Caco-2 (cell line): ENCODE results near the gene ITPRIP. TPM values are rescaled to one million over a fixed set of nuclear protein-coding genes. Genes with fewer than 3 reads are reported as not detected.

Experiments used
- BruUV-seq: library from RNA; stranded (reverse); fragments of 400-500 nt; replicated peaks from 2 replicates; lab custom pipeline; 2021; lab: Mats Ljungman, UMichigan
- CTCF ChIA-PET: fragments of 300-600 bp; sonication (Branson Sonifier 250); formaldehyde crosslinking; loops from one replicate; lab custom pipeline; 2022; ENCODE audit warnings: antibody characterized with exemption; lab: Charles Lee
- POLR2A ChIA-PET: fragments of 300-600 bp; sonication (Branson Sonifier 250); formaldehyde crosslinking; loops from one replicate; lab custom pipeline; 2022; ENCODE audit warnings: antibody characterized with exemption; lab: Charles Lee
- DNase-seq, 2 experiments: peaks; one replicate each; pipeline versions ENCODE4 v3.0.0 to v3.0.0-alpha.2; 2020 to 2022
- H3K27me3 ChIP-seq: replicated peaks from 2 replicates; pipeline ENCODE4 v1.6.0; 2011; ENCODE audit warnings: low read length; ENCODE audit not compliant: control insufficient read depth, insufficient read depth
- H3K36me3 ChIP-seq: 2 replicates; pipeline ENCODE4 v1.5.1; 2011; ENCODE audit warnings: low read length; ENCODE audit not compliant: control insufficient read depth, insufficient read depth
- H3K4me1 ChIP-seq: fragments of 250-450 bp; sonication (Bioruptor Pico); 2 replicates; pipeline ENCODE4 v1.5.1; 2020; ENCODE audit warnings: mild to moderate bottlenecking
- H3K4me3 ChIP-seq: 2 replicates; pipeline ENCODE4 v1.5.1; 2011; ENCODE audit warnings: low read depth, mild to moderate bottlenecking, control low read depth, low read length
- H3K9me3 ChIP-seq: fragments of 250-450 bp; sonication (Bioruptor Pico); 2 replicates; pipeline ENCODE4 v1.5.1; 2020; ENCODE audit warnings: mild to moderate bottlenecking, moderate library complexity
- H3K27ac Mint-ChIP-seq: one replicate; pipeline ENCODE4 v1.8.0; 2022; ENCODE audit warnings: mixed read lengths; ENCODE audit not compliant: unreplicated experiment
- H3K27me3 Mint-ChIP-seq: one replicate; pipeline ENCODE4 v1.8.0; 2022; ENCODE audit warnings: mixed read lengths; ENCODE audit not compliant: insufficient read depth, unreplicated experiment
- H3K36me3 Mint-ChIP-seq: one replicate; pipeline ENCODE4 v1.8.0; 2022; ENCODE audit warnings: mild to moderate bottlenecking, mixed read lengths; ENCODE audit not compliant: insufficient read depth, unreplicated experiment
- H3K4me1 Mint-ChIP-seq: one replicate; pipeline ENCODE4 v1.8.0; 2022; ENCODE audit warnings: low read depth, mixed read lengths; ENCODE audit not compliant: unreplicated experiment
- H3K4me3 Mint-ChIP-seq: one replicate; pipeline ENCODE4 v1.8.0; 2022; ENCODE audit warnings: mild to moderate bottlenecking, moderate library complexity, mixed read lengths; ENCODE audit not compliant: unreplicated experiment
- H3K9me3 Mint-ChIP-seq: one replicate; pipeline ENCODE4 v1.8.0; 2022; ENCODE audit warnings: mixed read lengths; ENCODE audit not compliant: unreplicated experiment
- intact Hi-C: fragments of 100-400 bp; cut with micrococcal nuclease; formaldehyde crosslinking; loops from one replicate; pipeline ENCODE4 v1.10.0; 2022; ENCODE audit not compliant: unreplicated experiment
- total RNA-seq: library from RNA; stranded (reverse); gene quantifications from 2 replicates; pipeline ENCODE4 v1.2.3, GENCODE V29; 2022
- TF ChIP-seq, protein P1 (sequence below), 2 experiments: fragments of 200-600 bp in 1 of 2; IDR thresholded peaks; 1 replicate in 1 of 2; 2 replicates in 1 of 2; pipeline versions ENCODE4 v1.5.1 to v1.8.0; 2011 to 2022; ENCODE audit warnings: antibody characterized with exemption in 1 of 2, control low read depth in 1 of 2, inconsistent platforms in 1 of 2, low read depth in 1 of 2, low read length in 1 of 2, mild to moderate bottlenecking in 1 of 2, moderate library complexity in 1 of 2; ENCODE audit not compliant: insufficient read depth in 1 of 2, severe bottlenecking in 1 of 2, unreplicated experiment in 1 of 2

Gene ITPRIP
- total RNA-seq, 1 experiment from 2014 or later, result 3.1 TPM

DNA sequence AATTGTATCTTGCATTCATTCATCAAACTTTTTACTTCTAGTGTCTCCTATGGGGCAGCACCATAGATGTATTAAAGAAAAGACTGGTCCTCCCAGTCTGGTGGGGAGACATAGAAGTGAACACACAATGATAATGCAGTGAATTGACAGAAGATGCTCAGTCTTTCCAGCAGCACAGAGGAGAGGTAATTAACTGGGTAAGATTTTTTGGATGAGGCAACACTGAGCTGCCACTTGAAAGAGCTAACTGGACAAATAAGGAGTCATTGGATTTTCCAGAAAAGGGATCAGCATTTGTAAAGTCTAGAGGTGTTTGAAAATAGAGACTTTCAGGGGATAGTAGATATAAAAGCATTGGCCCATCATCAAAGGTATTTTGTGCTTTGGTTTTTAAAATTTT is 7.2 kb upstream of the ITPRIP start:
- Histone ChIP-seq H3K9me3 (no peaks in the 10 kb centered on the region), H3K27me3 (no peaks in the 10 kb centered on the region), H3K4me1 (peaks cover 7% of the 10 kb centered on the region), H3K36me3 (no peaks in the 10 kb centered on the region), H3K4me3 (no peak overlapping the region)
- H3K27ac Mint-ChIP-seq, result no peak overlapping the region
- intact Hi-C loops, result no loop called here
- no TSS peak for BruUV-seq
- no peaks in the 10 kb centered on the region for H3K36me3 Mint-ChIP-seq
- POLR2A ChIA-PET, result no interaction called here
- no peak for DNase-seq
- H3K27me3 Mint-ChIP-seq, result no peaks in the 10 kb centered on the region
- no peaks in the 10 kb centered on the region for H3K9me3 Mint-ChIP-seq
- CTCF ChIA-PET, result interaction anchor here (1.7 kb wide), 1 partner anchor 39 kb away, joined by 7 read pairs; no protein-coding TSS in a partner anchor
- H3K4me1 Mint-ChIP-seq, result peaks cover under 1% of the 10 kb centered on the region
- no peak overlapping the region for H3K4me3 Mint-ChIP-seq
- TF ChIP-seq, protein P1, sequence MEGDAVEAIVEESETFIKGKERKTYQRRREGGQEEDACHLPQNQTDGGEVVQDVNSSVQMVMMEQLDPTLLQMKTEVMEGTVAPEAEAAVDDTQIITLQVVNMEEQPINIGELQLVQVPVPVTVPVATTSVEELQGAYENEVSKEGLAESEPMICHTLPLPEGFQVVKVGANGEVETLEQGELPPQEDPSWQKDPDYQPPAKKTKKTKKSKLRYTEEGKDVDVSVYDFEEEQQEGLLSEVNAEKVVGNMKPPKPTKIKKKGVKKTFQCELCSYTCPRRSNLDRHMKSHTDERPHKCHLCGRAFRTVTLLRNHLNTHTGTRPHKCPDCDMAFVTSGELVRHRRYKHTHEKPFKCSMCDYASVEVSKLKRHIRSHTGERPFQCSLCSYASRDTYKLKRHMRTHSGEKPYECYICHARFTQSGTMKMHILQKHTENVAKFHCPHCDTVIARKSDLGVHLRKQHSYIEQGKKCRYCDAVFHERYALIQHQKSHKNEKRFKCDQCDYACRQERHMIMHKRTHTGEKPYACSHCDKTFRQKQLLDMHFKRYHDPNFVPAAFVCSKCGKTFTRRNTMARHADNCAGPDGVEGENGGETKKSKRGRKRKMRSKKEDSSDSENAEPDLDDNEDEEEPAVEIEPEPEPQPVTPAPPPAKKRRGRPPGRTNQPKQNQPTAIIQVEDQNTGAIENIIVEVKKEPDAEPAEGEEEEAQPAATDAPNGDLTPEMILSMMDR (IDR thresholded peaks at IDR 0.05; ENCODE audit: insufficient read depth in 1 of 2, low read depth in 1 of 2, low read length in 1 of 2, severe bottlenecking in 1 of 2, unreplicated experiment in 1 of 2), result no peak

DNA sequence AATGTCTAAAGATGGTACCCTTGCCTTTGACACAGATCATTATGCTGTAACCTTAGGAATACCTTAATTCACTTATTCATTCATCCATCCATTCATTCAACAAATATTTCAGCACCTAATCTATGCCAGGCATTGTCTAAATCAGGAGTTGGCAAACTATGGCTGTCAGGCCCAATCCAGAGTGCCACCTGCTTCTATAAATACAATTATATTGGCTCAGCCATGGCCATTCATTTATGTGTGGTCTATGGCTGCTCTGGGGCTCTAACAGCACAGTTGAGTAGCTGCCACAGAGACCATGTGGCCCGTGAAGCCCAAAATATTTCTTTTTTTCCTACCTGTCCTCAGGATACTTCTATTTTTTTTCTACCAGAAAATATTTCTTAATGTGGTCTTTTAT is 6.0 kb upstream of the ITPRIP start:
- Histone ChIP-seq H3K27me3 (no peaks in the 10 kb centered on the region), H3K4me1 (peaks cover 12% of the 10 kb centered on the region), H3K9me3 (no peaks in the 10 kb centered on the region), H3K4me3 (no peak overlapping the region), H3K36me3 (no peaks in the 10 kb centered on the region)
- intact Hi-C loops, result no loop called here
- H3K27me3 Mint-ChIP-seq, result no peaks in the 10 kb centered on the region
- H3K27ac Mint-ChIP-seq, result no peak overlapping the region
- ChIA-PET POLR2A (no interaction called here), CTCF (interaction anchor here (1.7 kb wide), 1 partner anchor 38 kb away, joined by 7 read pairs; no protein-coding TSS in a partner anchor)
- no TSS peak for BruUV-seq
- no peak for DNase-seq
- H3K4me3 Mint-ChIP-seq, result no peak overlapping the region
- no peaks in the 10 kb centered on the region for H3K36me3 Mint-ChIP-seq
- TF ChIP-seq, protein P1 (IDR thresholded peaks at IDR 0.05; ENCODE audit: insufficient read depth in 1 of 2, low read depth in 1 of 2, low read length in 1 of 2, severe bottlenecking in 1 of 2, unreplicated experiment in 1 of 2), result no peak
- H3K9me3 Mint-ChIP-seq, result no peaks in the 10 kb centered on the region
- H3K4me1 Mint-ChIP-seq, result peaks cover 11% of the 10 kb centered on the region

DNA sequence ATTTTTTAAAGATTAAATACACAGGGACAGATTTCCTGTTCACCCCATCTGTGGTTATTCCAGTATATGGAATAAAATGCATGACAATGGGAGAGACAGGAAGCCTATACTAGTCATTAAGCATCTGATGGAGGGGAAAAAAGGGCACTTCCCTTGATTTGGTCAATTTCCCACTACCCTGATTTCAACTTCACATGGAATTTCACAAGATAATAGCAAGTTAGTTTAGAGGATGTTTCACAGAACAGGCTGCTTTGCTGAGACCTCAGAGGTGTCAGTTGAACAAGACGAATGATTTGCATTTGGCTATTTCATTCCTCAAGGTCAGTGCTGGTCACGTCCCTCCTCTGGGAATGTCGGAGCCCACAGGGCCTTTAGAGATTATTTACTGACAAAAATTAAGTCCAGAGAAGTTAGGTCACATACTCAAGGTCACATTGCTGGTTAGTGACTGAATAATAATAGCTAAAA is 4.7 kb upstream of the ITPRIP start:
- BruUV-seq, result no TSS peak
- Mint-ChIP-seq H3K4me3 (no peak overlapping the region), H3K36me3 (no peaks in the 10 kb centered on the region), H3K9me3 (no peaks in the 10 kb centered on the region), H3K4me1 (peaks cover 11% of the 10 kb centered on the region), H3K27ac (no peak overlapping the region), H3K27me3 (no peaks in the 10 kb centered on the region)
- Histone ChIP-seq H3K4me1 (peaks cover 14% of the 10 kb centered on the region), H3K9me3 (no peaks in the 10 kb centered on the region), H3K27me3 (no peaks in the 10 kb centered on the region), H3K4me3 (no peak overlapping the region), H3K36me3 (no peaks in the 10 kb centered on the region)
- TF ChIP-seq, protein P1 (IDR thresholded peaks at IDR 0.05; ENCODE audit: insufficient read depth in 1 of 2, low read depth in 1 of 2, low read length in 1 of 2, severe bottlenecking in 1 of 2, unreplicated experiment in 1 of 2), result no peak
- DNase-seq, result no peak
- ChIA-PET POLR2A (interaction anchor here (0.7 kb wide), 1 partner anchor 10 kb away, joined by 9 read pairs; the partner anchor contains the start of gene CFAP58), CTCF (interaction anchor here (0.6 kb wide), 1 partner anchor 27 kb away, joined by 3 read pairs; no protein-coding TSS in a partner anchor)
- intact Hi-C loops, result no loop called here
